NCI-H226 (cell line): Measurements from ENCODE around the gene METTL6.
A peak's percentile ranks its signal among the peaks of the same experiment; 100 is the strongest.
"Not testable (repeated sequence)": the region's sequence is repeated elsewhere in the genome, so short reads cannot be mapped to it uniquely, and the experiment has no call there.

Experiments
- DNase-seq: peaks from one replicate; pipeline ENCODE4 v3.0.0-alpha.2; 2015

Gene METTL6

GRCh38 chr3:15401936-15402335 lies 25.4 kb downstream of the METTL6 start:
- DNase-seq = no peak

- no peak for DNase-seq
Observed at GRCh38 chr3:15399970-15400369, 27.4 kb downstream of the METTL6 start.

DNA sequence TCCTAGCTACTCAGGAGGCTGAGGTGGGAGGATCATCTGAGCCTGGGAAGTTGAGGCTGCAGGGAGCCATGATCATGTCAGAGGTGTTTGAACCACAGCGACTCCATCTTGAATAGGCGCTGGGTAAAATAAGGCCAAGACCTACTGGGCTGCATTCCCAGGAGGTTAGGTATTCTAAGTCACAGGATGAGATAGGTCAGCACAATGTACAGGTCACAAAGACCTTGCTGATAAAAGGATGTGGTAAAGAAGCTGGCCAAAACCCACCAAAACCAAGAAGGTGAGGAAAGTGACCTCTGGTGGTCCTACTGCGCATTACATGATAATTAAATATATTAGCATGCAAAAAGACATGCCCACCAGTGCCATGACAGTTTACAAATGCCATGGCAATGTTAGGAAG lies 28.6 kb downstream of the METTL6 start:
- peak; percentile 22 for DNase-seq

- DNase-seq = not testable (repeated sequence)
Observed at GRCh38 chr3:15393252-15393651, 34.1 kb downstream of the METTL6 start.

- DNase-seq = no peak
Observed at GRCh38 chr3:15391007-15391406, 36.3 kb downstream of the METTL6 start.

GRCh38 chr3:15390460-15390859 lies 36.9 kb downstream of the METTL6 start:
- no peak for DNase-seq

- not testable (repeated sequence) for DNase-seq
Observed at GRCh38 chr3:15388335-15388734, 39.0 kb downstream of the METTL6 start.

- DNase-seq = no peak
Observed at GRCh38 chr3:15387735-15388134, 39.6 kb downstream of the METTL6 start.

DNA sequence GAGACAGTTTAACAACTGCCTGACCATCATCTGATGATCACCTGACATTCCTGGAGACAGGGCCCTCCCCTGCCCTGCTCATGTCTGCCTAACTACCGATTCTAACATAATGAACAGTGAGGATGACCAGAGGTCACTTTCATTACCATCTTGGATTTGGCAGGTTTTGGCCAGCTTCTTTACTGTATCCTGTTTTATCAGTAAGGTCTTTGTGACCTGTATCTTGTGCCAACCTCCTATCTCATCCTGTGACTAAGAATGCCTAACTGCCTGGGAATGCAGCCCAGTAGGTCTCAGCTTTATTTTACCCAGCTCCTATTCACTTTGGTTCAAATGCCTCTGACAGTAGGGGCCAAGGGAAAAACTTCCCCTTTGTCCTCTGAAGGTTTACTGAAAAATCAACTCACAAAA lies 40.2 kb downstream of the METTL6 start:
- DNase-seq = peak; percentile 72

DNA sequence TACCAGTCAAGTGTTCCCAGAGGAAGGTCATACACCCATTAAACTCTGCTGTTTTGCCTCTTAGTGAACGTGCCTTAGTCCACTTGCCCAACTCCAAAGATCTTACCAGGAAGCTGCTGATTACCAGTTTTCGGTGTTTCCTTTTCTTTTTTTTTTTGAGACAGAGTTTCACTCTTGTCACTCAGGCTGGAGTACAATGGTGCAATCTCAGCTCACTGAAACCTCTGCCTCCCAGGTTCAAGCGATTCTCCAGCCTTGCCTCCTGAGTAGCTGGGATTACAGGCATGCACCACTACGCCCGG lies 40.7 kb downstream of the METTL6 start:
- DNase-seq = not testable (repeated sequence)

DNA sequence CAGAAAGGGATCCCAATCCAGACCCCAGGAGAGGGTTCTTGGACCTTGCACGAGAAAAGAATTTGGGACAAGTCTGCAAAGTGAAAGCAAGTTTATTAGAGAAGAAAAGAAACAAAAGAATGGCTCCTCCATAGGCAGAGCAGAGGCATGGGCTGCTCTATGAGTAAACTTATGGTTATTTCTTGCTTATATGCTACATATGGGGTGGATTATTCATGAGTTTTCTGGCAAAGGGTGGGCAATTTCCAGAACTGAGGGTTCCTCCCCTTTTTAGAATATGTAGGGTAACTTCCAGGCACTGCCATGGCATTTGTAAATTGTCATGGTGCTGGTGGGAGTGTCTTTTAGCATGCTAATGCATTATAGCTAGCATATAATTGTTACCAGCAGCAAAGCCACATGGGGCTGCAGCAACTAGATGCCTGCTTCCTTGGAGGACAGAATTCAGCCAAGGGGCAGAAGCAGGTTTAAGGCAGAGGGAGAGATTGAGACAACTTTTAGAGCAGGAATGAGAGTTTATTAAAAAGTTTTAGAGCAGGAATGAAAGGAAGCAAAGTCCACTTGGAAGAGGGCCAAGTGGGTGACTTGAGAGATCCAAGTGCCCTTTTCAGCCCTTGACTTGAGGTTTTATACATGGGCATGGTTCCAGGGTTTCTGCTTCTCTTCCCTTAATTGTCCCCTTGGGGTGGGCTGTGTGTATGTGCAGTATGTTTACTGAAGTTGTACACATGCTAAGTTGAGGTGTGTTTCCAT lies 41.3 kb downstream of the METTL6 start:
- DNase-seq = no peak

DNA sequence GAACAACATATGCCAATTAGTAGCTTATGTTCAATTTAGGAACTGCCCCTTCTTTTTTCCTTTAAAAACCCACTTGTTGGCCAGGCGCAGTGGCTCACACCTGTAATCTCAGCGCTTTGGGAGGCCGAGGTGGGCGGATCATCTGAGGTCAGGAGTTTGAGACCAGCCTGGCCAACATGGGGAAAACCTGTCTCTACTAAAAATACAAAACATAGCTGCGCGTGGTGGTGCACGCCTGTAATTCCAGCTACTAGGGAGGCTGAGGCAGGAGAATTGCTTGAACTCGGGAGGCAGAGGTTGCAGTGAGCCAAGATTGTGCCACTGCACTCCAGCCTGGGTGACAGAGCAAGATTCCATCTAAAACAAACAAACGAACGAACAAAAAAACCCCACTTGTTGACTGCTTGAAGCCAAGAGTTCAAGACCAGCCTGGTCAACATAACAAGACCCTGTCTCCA lies 42.1 kb downstream of the METTL6 start:
- DNase-seq = not testable (repeated sequence)

GRCh38 chr3:15384510-15385237 lies 42.7 kb downstream of the METTL6 start:
- DNase-seq = peak; percentile 20

- DNase-seq = peak; percentile 49
Observed at GRCh38 chr3:15382405-15382923, 44.9 kb downstream of the METTL6 start.

DNA sequence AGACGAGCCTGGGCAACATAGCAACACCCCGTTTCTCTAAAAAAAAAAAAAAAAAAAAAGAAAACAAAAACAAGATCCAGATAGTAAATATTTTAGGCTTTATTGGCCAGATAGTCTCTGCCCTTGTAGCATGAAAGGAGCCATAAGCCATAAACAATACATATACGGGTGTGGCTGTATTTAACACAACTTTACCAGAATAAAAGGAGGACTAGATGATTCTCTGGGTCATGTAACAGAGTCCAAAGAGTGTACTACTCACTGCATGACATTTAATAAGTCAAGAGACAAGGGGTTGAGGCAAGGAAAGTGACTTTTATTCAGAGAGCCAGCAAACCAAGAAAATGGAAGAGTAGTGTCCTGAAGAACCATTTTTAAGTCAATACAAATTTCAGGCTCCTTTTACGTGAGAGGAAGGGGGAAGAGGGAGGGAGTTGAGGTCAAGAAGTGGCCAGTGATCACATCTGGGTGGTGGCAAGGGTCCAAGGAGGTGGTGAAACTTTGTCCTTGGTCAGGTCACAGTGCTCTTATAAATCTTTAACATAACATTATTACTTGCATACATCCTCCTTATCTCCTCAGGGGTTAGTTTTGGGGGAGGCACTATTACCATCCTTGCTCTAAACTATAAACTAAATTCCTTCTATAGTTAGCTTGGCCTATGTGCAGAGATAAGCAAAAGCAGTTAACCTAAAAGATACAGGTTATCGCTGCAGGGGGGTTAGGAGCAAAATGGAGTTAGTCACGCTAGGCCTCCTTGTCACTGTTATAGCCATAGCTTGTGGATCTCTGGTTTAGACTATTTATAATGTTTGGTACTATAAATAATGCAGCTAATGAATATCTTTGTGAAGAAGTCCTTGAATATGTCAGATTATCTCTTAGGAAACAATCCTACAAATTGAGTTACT lies 46.1 kb downstream of the METTL6 start:
- no peak for DNase-seq

DNA sequence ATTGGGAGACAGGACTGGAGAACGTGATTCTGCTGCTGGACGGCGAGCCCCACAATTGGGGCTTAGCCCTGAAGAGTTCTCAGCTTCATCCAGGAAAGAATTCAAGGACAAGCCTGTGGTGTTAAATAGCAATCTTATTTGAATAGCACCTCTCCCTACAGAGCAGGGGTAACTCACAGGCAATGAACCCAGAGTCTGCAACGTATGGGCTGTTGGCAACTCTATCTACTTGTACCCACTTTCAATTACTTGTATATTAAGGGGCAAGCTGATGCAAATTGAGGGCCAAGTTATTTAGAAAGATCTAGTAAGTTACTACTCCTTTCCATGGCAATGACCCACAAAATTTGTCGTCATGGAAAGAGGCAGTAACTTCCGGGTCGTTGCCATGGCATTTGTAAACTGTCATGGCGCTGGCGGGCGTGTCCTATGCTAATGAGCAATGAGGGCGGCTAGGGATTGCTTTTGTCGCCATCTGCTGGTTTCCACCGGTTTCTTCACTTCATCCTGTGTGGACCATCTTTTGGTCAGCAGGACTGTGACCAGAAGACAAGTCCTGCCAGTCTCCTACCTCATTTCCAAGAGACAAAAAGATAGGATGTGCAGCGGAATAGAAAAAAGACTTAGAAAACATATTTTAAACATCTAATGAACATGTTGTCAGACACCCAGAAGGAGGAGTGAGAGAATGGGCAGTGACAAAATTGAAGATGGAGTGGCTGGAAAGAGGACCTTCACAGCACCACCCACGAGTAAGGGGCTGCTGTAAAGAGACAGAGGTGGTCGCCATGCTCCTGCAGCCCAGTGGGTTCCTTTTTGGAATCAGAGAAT lies 49.2 kb downstream of the METTL6 start:
- DNase-seq = peak; percentile 82

DNA sequence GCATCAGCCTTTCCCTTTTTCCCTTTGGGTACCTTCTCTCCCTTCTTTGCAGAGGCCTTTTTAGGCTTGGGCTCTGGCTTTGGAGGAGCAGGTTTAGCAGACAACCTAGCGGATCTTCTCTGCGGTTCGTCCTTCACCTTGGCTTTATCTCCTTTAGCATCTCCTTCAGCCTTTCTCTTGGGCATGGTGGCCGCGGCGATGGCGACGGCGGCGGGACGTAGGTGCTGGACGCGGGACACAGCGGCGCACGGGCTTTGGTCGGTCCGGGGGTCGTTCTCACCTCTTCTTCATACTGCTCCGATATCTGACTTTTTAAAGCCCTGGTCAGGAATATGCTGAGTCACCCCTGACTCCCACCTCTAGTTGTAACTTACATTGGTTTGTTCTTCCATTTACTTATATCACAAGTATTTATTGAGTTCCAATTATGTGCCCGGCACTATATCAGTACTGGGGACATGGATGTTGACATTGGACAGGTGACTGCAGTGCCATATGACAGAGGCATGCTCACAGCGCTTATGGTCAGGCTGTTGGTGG lies 51.8 kb downstream of the METTL6 start:
- no peak for DNase-seq

GRCh38 chr3:15372918-15373317 lies 54.4 kb downstream of the METTL6 start:
- no peak for DNase-seq

GRCh38 chr3:15368561-15369135 lies 58.7 kb downstream of the METTL6 start:
- DNase-seq = no peak

- peak; percentile 44 for DNase-seq
Observed at GRCh38 chr3:15367059-15367458, 60.3 kb downstream of the METTL6 start.

DNA sequence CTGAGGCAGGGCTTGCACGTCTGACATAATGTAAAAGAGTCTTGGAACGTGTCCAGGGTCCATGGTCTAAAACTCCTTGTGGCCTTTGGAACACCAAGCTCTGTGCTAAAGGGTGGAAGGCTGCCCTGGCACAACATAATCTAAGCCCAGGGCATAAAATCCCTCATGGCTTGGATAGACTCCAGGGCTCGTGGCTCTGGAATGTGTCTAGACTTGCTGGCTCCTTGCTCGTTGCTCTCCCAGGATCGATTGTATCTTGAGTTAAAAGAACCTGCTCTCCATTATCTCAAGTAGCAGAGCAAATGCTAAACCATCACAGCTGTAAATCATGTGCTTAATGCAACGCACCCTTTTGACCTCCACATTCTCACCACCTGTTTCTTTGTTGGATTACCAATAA lies 63.3 kb downstream of the METTL6 start:
- not testable (repeated sequence) for DNase-seq
